GM23248 (cell line): ENCODE measurements around the gene ADH1C. TPM values are rescaled to one million over a fixed set of nuclear protein-coding genes. Genes with fewer than 3 reads are reported as not detected.

ENCODE experiments used
- DNase-seq: peaks from one replicate; pipeline ENCODE4 v3.0.0-alpha.2; 2015
- H2AFZ ChIP-seq: fragments of 200-600 bp; sonication (generic); 2 replicates; pipeline ENCODE4 v1.6.1; 2016; ENCODE audit warnings: antibody characterized with exemption
- H3F3A ChIP-seq: fragments of 200-600 bp; sonication (generic); 2 replicates; pipeline ENCODE4 v1.6.1; 2016; ENCODE audit warnings: mild to moderate bottlenecking, antibody characterized with exemption, mixed run types; ENCODE audit not compliant: insufficient read depth
- H3K27ac ChIP-seq: fragments of 200-600 bp; sonication (generic); 2 replicates; pipeline ENCODE4 v1.5.1; 2016; ENCODE audit warnings: mild to moderate bottlenecking
- H3K27me3 ChIP-seq: fragments of 200-600 bp; sonication (generic); replicated peaks from 2 replicates; pipeline ENCODE4 v1.6.1; 2016; ENCODE audit warnings: mild to moderate bottlenecking; ENCODE audit not compliant: insufficient read depth
- H3K36me3 ChIP-seq: fragments of 200-600 bp; sonication (generic); 2 replicates; pipeline ENCODE4 v1.6.1; 2016; ENCODE audit warnings: low read depth, mild to moderate bottlenecking
- H3K4me1 ChIP-seq: fragments of 200-600 bp; sonication (generic); 2 replicates; pipeline ENCODE4 v1.6.1; 2016; ENCODE audit warnings: mild to moderate bottlenecking; ENCODE audit not compliant: insufficient read depth
- H3K4me2 ChIP-seq: fragments of 200-600 bp; sonication (generic); one replicate; pipeline ENCODE4 v1.6.1; 2016; ENCODE audit warnings: mild to moderate bottlenecking; ENCODE audit not compliant: unreplicated experiment
- H3K4me3 ChIP-seq: fragments of 200-600 bp; sonication (generic); 2 replicates; pipeline ENCODE4 v1.5.1; 2016; ENCODE audit warnings: mild to moderate bottlenecking
- H3K79me2 ChIP-seq: fragments of 200-600 bp; sonication (generic); 2 replicates; pipeline ENCODE4 v1.6.1; 2016; ENCODE audit warnings: mild to moderate bottlenecking; ENCODE audit not compliant: insufficient read depth
- H3K9ac ChIP-seq: fragments of 200-600 bp; sonication (generic); 2 replicates; pipeline ENCODE4 v1.6.1; 2016; ENCODE audit warnings: mild to moderate bottlenecking
- H3K9me2 ChIP-seq: fragments of 200-600 bp; sonication (generic); 2 replicates; pipeline ENCODE4 v1.6.1; 2016; ENCODE audit warnings: mixed run types, mild to moderate bottlenecking, moderate library complexity; ENCODE audit not compliant: insufficient read depth
- H3K9me3 ChIP-seq: fragments of 200-600 bp; sonication (generic); one replicate; pipeline ENCODE4 v1.6.1; 2017; ENCODE audit warnings: low read depth
- H4K20me1 ChIP-seq: fragments of 200-600 bp; sonication (generic); 2 replicates; pipeline ENCODE4 v1.6.0; 2016; ENCODE audit not compliant: insufficient read depth
- EZH2 ChIP-seq: fragments of 200-600 bp; sonication (generic); IDR thresholded peaks from 2 replicates; pipeline ENCODE4 v1.6.1; 2018; ENCODE audit warnings: antibody characterized with exemption, mild to moderate bottlenecking; ENCODE audit not compliant: insufficient read depth, poor library complexity, severe bottlenecking
- EZH2phosphoT487 ChIP-seq: fragments of 200-600 bp; sonication (generic); IDR thresholded peaks from 2 replicates; pipeline ENCODE4 v1.6.1; 2018; ENCODE audit warnings: antibody characterized with exemption, moderate library complexity, mild to moderate bottlenecking, low read depth; ENCODE audit not compliant: insufficient read depth
- WGBS, 2 experiments: methylation state at CpG; one replicate each; pipeline ENCODE4 v1.1.6; 2015 to 2017; ENCODE audit warnings: low lambda C conversion rate in 2 of 2, low coverage in 1 of 2; ENCODE audit errors: missing lambda C conversion rate in 2 of 2; 5-methylcytosine and 5-hydroxymethylcytosine counted together
- in situ Hi-C: fragments of 300-500 bp; cut with MboI; formaldehyde crosslinking; loops from 2 replicates; pipeline ENCODE4 v1.15.0; 2020
- polyA plus RNA-seq: library from polyadenylated mRNA; unstranded; fragments of >200 nt; fragmentation: Nextera tagmentation; extraction: Ambion mirVana; gene quantifications from 2 replicates; pipeline ENCODE4 v1.2.1, GENCODE V29; 2016
- total RNA-seq: library from RNA; depleted of rRNA; stranded (reverse); fragments of >200 nt; shearing (Covaris generic); gene quantifications from 2 replicates; pipeline ENCODE4 v1.2.3, GENCODE V29; 2014

Gene ADH1C
- total and polyA plus RNA-seq, 2 experiments from 2014 or later: not detected

DNA sequence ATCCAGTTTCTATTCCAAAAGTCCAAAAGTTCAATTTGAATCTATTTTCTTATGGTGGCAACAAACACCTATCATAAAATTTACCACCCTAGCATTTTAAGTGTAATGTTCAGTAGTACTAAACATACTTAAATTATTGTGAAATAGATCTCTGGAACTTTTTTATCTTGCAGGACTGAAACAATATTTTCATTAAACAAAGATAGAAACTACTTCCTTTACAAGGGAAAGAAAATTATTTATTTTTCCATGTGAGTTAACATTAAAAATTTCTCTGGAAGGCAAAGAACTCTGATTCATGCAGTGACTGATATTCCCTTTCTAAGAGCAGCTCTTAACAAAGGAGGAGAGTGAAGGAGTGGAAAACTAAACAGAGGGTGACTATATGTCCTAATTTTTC lies 42.4 kb upstream of the ADH1C start:
- H3F3A ChIP-seq: peaks cover 21% of the 10 kb centered on the region
- H3K27ac ChIP-seq: peak overlapping the region; percentile 67
- H3K4me3 ChIP-seq: no peak overlapping the region
- no peaks in the 10 kb centered on the region for H4K20me1 ChIP-seq
- H3K9me2 ChIP-seq: no peaks in the 10 kb centered on the region
- H3K9ac ChIP-seq: no peak overlapping the region; the same call in 1 of the 2 replicates
- peak overlapping the region; percentile 47 for H3K4me2 ChIP-seq
- no peaks in the 10 kb centered on the region for H3K79me2 ChIP-seq
- no peaks in the 10 kb centered on the region for H3K9me3 ChIP-seq
- DNase-seq: peak; percentile 71
- no peak overlapping the region for H2AFZ ChIP-seq
- TF ChIP-seq EZH2 (no peak), EZH2phosphoT487 (no peak)
- in situ Hi-C loops: no loop called here
- no peaks in the 10 kb centered on the region for H3K27me3 ChIP-seq
- no peaks in the 10 kb centered on the region for H3K36me3 ChIP-seq
- H3K4me1 ChIP-seq: peaks cover 29% of the 10 kb centered on the region

DNA sequence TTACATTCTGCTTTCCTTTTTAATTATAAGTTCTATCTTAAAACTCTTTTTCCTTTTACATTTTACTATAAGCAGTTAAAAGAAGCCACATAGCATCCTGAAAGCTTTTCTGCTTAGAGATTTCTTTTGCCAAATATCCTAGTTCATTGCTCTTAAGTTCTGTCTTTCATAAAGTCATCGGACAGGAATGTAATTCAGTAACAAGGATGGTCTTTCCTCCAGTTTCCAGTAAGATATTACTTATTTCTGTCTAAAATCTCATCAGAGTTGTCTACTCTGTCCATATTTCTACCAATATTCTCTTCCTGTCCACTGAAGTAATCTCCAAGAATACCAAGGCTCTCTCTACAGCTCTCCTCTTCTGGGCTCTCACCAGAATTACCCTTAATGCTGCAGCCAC lies 37.5 kb upstream of the ADH1C start:
- H3K4me2 ChIP-seq: peak overlapping the region; percentile 39
- no peaks in the 10 kb centered on the region for H4K20me1 ChIP-seq
- H3K9me3 ChIP-seq: no peaks in the 10 kb centered on the region
- whole genome bisulfite sequencing, 2 experiments: 30 to 39% methylated on average over 1 of the region's 1 CpG
- H3K79me2 ChIP-seq: no peaks in the 10 kb centered on the region
- H3K27ac ChIP-seq: peak overlapping the region; percentile 77
- H3K4me3 ChIP-seq: no peak overlapping the region
- H3F3A ChIP-seq: peaks cover 40% of the 10 kb centered on the region
- peak overlapping the region; percentile 37 for H3K9ac ChIP-seq
- H3K36me3 ChIP-seq: no peaks in the 10 kb centered on the region
- H2AFZ ChIP-seq: peak overlapping the region; percentile 57
- H3K4me1 ChIP-seq: peaks cover 38% of the 10 kb centered on the region
- in situ Hi-C loops: no loop called here
- H3K9me2 ChIP-seq: no peaks in the 10 kb centered on the region
- DNase-seq: peak; percentile 63
- H3K27me3 ChIP-seq: no peaks in the 10 kb centered on the region
- no peak for TF ChIP-seq EZH2phosphoT487
- TF ChIP-seq EZH2: no peak

DNA sequence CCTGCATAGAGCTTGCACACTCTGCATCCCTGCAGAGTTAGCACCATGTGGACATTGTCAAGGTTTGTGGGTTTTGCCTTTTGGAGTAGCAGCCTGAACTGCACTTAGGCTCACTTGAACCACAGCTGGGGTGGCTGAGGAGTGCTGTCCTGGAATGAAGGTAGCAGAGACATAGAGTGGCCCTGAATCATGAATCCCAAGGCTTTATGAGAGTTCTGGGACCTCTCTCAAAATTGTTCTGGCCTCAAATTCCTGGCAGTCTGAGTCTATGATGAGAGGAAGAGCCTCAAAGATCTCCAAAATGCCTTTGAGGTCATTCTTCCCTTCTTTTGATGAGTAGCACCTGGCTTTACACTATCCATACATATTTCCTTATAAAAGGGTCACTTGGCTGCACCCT lies 37.1 kb upstream of the ADH1C start:
- H3K27me3 ChIP-seq: no peaks in the 10 kb centered on the region
- no peaks in the 10 kb centered on the region for H3K9me2 ChIP-seq
- peak overlapping the region; percentile 39 for H3K4me2 ChIP-seq
- H3K79me2 ChIP-seq: no peaks in the 10 kb centered on the region
- no peak for TF ChIP-seq EZH2phosphoT487
- TF ChIP-seq EZH2: no peak
- H3K9me3 ChIP-seq: no peaks in the 10 kb centered on the region
- DNase-seq: peak; percentile 63
- H3F3A ChIP-seq: peaks cover 35% of the 10 kb centered on the region
- H4K20me1 ChIP-seq: no peaks in the 10 kb centered on the region
- H3K27ac ChIP-seq: peak overlapping the region; percentile 77
- no peak overlapping the region for H3K4me3 ChIP-seq
- H3K4me1 ChIP-seq: peaks cover 38% of the 10 kb centered on the region
- in situ Hi-C loops: no loop called here
- H3K9ac ChIP-seq: peak overlapping the region; percentile 37
- no peaks in the 10 kb centered on the region for H3K36me3 ChIP-seq
- peak overlapping the region; percentile 57 for H2AFZ ChIP-seq

DNA sequence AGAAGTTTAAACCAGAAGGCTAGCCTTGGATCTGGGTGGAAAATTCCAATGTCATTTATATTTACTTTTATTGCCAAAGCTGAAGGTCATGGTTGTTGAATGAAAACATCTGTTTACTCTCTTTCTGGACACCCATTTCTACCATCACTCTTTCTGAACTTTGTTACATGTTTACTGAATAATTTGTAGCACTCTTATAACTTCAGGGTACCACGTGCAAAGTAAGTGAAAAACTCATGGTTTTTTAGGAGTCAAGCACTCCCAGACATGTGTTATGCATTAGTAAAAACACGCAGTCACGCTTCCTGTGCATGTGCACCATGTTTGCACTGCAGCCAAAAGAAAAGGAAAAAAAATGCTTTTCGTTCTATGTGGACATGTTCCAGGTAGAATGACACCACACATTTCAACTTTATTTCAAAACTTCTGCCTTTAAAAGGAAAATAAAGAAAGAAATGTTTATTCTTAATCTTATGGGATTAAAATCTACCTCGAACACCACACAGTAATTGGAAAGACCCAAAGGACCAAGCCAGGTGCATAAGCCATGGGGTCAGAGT lies 31.4 kb upstream of the ADH1C start:
- no peaks in the 10 kb centered on the region for H3K36me3 ChIP-seq
- H3K27me3 ChIP-seq: no peaks in the 10 kb centered on the region
- H3K9me3 ChIP-seq: no peaks in the 10 kb centered on the region
- 1 to 5% methylated on average over 5 of the region's 5 CpGs for WGBS, 2 experiments
- H2AFZ ChIP-seq: peak overlapping the region; percentile 72
- no peak overlapping the region; the same call in 1 of the 2 replicates for H3K4me3 ChIP-seq
- peak; percentile 95 for DNase-seq
- no peaks in the 10 kb centered on the region for H4K20me1 ChIP-seq
- H3K4me1 ChIP-seq: peaks cover 45% of the 10 kb centered on the region
- H3K9me2 ChIP-seq: peaks cover 7% of the 10 kb centered on the region; the same call in 1 of the 2 replicates
- peak overlapping the region; percentile 52 for H3K4me2 ChIP-seq
- TF ChIP-seq EZH2: no peak
- no peak for TF ChIP-seq EZH2phosphoT487
- peak overlapping the region; percentile 99 for H3K27ac ChIP-seq
- no peaks in the 10 kb centered on the region for H3K79me2 ChIP-seq
- peaks cover 36% of the 10 kb centered on the region for H3F3A ChIP-seq
- peak overlapping the region; percentile 80 for H3K9ac ChIP-seq
- in situ Hi-C loops: no loop called here

DNA sequence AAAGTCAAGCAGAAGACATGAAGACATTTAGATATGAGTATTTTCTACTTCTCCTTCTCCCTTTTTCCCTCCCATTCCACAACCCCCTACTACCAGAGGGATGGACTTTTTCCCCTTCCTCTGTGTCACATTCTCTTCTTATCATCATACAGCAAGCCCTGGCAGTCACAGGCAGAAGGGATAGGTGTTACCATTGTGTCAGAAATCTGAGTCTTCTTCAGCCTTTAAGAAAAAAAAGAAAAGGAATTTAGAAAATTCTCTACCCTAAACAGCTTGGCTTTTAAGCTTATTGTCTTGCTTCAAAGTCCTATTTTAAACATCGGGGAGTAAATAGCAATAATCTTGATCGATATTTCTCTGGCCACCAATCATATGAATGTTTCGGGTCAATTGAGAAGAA lies 30.9 kb upstream of the ADH1C start:
- no peak for TF ChIP-seq EZH2
- no peak for TF ChIP-seq EZH2phosphoT487
- Histone ChIP-seq H2AFZ (peak overlapping the region; percentile 72), H3K4me2 (peak overlapping the region; percentile 52), H3K9me3 (no peaks in the 10 kb centered on the region), H3K9ac (peak overlapping the region; percentile 80), H3K79me2 (no peaks in the 10 kb centered on the region), H3K27ac (peak overlapping the region; percentile 99), H3K4me3 (no peak overlapping the region), H4K20me1 (no peaks in the 10 kb centered on the region), H3K36me3 (no peaks in the 10 kb centered on the region), H3F3A (peaks cover 32% of the 10 kb centered on the region), H3K4me1 (peaks cover 39% of the 10 kb centered on the region), H3K9me2 (peaks cover 7% of the 10 kb centered on the region; the same call in 1 of the 2 replicates), H3K27me3 (no peaks in the 10 kb centered on the region)
- DNase-seq: peak; percentile 47
- 9 to 10% methylated on average over 3 of the region's 3 CpGs for WGBS, 2 experiments
- in situ Hi-C loops: no loop called here
